Measurements from ENCODE around the gene HDAC4.

The HDAC4 gene

DNA sequence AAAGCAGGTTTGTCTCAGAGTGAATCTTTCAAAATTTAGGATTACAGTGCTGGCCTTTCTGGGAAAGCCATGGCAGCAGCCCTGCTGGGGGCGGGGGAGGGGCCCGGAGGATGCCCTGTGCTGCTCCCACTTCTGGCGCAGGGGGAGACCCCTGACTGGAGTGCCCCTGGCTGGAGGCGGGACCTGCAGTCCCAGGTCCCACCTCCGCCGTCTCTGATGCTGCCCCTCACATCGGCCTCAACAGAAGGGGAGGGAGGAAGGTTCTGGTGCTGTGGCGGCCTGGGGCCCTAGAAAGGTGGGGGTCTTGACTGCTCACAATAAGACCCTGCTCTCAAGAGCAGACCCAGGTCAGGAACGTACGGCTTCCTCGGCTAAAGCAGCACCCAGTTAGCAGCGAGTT lies 336.6 kb downstream of the HDAC4 start:
- DNase-seq (ENCODE audit: low spot score): no peak

GRCh38 chr2:239062743-239063142 lies 338.1 kb downstream of the HDAC4 start:
- DNase-seq (ENCODE audit: low spot score): no peak

GRCh38 chr2:239061824-239062570 lies 338.8 kb downstream of the HDAC4 start:
- DNase-seq (ENCODE audit: low spot score): no peak

DNA sequence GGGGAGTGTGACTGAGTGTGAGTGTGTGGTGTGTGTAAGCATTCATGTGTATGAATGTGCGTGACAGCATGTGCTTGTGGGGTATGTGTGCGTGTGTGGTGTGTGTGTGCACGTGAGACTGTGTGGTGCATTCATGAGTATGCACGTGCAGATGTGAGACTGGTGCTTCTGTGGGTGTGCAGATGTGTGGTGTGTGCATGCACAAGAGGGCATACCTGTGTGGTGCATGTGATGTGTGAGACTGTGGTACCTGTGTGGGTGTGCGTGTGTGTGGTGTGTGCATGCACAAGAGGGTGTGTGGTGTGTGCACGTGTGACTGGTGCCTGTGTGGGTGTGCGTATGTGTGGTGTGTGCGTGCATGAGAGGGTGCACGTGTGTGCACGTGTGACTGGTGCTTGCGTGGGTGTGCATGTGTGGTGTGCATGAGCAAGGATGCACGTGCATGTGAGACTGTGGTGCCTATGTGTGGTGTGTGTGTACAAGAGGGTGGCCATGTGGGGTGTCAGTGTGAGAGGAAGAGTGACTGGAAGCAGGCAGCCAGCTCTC lies 339.6 kb downstream of the HDAC4 start:
- no peak for DNase-seq (ENCODE audit: low spot score)

GRCh38 chr2:239060676-239061075 lies 340.1 kb downstream of the HDAC4 start:
- DNase-seq (ENCODE audit: low spot score): no peak

GRCh38 chr2:239059854-239060253 lies 341.0 kb downstream of the HDAC4 start:
- no peak for DNase-seq (ENCODE audit: low spot score)

- no peak for DNase-seq (ENCODE audit: low spot score)
Measured at GRCh38 chr2:239058766-239059165, 342.1 kb downstream of the HDAC4 start.

- no peak for DNase-seq (ENCODE audit: low spot score)
Measured at GRCh38 chr2:239057533-239057932, 343.3 kb downstream of the HDAC4 start.

DNA sequence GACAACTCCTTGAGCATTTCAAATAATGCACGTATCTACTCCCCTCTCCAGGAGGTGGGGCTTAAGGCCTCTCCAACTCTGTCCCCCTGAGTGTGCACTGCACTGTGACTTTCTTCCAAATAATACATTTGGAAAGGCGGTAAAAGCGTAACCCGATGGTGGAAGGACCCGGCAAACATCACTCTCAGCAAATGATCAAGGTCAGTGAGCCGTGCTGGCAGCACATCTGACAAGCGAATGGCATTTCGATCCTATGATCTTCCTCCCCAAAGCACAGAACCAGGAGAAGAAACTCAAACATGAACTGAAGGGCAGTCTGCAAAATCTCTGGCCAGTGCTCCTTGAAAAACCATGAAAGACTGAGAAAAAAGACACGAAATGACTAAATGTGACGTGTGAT lies 344.2 kb downstream of the HDAC4 start:
- no peak for DNase-seq (ENCODE audit: low spot score)

DNA sequence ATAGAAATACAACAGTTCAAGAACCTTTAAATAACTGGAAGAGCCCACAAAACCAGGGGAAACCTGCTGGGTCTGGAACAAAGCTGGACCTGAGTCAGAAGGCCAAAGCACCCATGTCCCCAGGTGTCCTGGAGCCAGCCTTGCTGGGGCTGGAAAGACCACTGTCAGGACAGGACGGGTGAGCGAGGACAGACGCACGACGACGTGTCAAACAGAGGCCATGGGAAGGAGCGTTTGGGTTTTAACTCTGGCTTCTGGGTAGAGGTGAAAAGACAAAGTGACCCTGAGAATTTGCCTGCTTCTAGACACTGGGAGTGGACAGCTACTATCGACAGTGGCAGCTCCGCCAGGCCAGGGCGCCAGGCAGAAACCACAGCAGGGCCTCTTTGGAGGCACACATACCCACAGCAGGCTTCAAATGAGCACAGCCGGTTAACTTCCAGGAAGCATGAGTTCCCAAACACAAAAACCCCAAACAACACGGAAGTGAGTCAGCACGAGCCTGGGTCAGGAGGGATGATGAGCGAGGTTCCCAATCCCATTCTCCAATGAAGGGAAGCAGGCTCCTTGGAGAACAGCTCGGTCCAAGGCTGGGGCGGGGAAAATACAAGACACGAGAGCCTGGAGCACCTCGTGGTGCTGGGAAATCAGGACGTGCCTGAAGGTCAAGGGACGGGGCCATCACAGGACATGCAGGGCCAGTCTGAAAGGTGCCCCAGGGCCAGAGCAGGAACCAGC lies 344.9 kb downstream of the HDAC4 start:
- no peak for DNase-seq (ENCODE audit: low spot score)

DNA sequence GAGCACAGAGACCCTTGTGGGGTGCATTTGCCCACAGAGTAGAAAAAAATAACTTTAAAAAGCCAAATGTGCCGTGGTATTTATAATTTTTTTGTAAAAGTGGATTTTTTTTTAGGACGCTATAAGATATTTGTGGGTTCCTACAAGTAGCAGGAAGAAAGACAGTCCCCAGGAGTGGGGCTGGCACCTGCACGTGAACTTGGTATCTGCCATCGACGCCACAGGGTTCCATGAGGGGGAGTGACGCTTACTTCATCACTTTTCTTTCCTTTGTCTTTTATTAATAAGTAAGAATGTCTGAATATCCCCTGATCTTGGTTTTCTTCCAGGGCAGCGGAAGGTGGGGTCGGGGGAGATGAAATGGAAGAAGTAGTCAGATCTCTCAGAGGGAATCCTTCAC lies 345.9 kb downstream of the HDAC4 start:
- DNase-seq (ENCODE audit: low spot score): no peak

- DNase-seq (ENCODE audit: low spot score): no peak
Measured at GRCh38 chr2:239053801-239054503, 346.9 kb downstream of the HDAC4 start.

DNA sequence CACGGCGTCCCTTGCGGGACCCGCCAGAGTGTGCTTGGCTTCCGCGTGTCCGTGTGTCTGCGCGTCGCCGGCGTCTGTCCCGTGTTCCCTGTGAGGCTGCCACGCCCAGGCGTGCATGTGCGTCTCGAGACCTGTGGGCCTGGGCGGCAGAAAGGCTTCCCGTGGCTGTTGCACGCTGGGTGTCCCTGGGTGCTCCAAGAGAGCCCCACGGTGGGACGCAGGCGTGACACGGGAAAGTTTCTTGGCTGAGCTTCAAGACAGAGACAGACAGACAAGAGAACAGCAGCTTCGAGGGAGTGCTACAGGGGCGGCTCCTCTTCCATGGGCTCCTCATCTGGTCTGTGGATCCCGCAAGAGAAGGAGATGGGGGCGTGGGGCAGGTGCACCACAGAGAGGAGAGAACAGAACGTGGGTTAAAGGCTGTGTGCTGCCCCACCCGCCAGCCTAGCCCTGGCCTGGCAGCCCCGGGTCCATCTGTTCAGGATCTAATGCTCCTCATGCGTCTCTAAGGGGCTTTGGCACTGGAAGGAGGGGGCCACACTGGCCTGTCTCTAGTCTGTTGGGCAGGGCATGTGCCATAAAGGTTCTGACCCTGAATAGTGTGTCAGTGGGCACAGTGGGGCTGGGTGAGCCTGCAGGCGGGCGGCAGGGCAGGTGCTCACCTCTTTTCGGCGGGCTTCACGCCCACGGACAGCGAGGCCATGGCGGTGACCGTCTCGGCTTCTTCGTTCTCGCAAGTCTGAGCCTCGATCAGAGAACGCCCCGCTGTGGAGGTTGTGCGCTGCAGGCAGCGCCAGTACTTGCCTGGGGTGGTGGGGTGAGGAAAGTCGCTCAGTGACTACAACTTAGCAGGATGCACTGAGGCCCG lies 347.8 kb downstream of the HDAC4 start:
- DNase-seq (ENCODE audit: low spot score): no peak

- no peak for DNase-seq (ENCODE audit: low spot score)
Measured at GRCh38 chr2:239051891-239052445, 348.9 kb downstream of the HDAC4 start.

- DNase-seq (ENCODE audit: low spot score): no peak
Measured at GRCh38 chr2:239050252-239050649, 350.6 kb downstream of the HDAC4 start.

- no peak for DNase-seq (ENCODE audit: low spot score)
Measured at GRCh38 chr2:239049421-239050251, 351.2 kb downstream of the HDAC4 start.

DNA sequence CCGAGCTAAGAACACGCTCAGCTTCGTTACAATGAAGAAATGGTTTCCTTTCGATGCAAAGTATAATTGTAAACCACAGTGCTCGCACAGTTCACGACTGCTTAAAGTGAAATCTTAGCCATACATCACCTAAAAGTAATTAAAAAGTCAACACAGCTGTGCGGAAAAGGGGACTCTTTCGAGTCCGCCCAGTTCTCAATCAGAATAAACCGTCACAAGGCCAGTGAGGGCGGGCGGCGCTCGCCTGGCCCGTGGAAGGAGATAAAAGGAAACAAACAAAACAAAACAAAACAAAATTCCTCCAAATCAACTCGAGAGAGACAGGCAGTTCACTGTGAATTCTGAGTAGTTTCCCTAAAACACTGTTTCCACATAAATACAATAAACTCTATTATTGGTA lies 352.1 kb downstream of the HDAC4 start:
- DNase-seq (ENCODE audit: low spot score): no peak

- no peak for DNase-seq (ENCODE audit: low spot score)
Measured at GRCh38 chr2:239047861-239048260, 353.0 kb downstream of the HDAC4 start.

GRCh38 chr2:239047420-239047819 lies 353.4 kb downstream of the HDAC4 start:
- no peak for DNase-seq (ENCODE audit: low spot score)

- no peak for DNase-seq (ENCODE audit: low spot score)
Measured at GRCh38 chr2:239046822-239047221, 354.0 kb downstream of the HDAC4 start.

GRCh38 chr2:239044336-239044735 lies 356.5 kb downstream of the HDAC4 start:
- DNase-seq (ENCODE audit: low spot score): no peak
